ENCODE measurements around the gene HAPLN2. TPM values are rescaled to one million over a fixed set of nuclear protein-coding genes. Genes with fewer than 3 reads are reported as not detected.

The HAPLN2 gene
- total and polyA plus RNA-seq, 2 of the 8 experiments (the other 6 are each of a cell fraction or from before 2014, with no cell fraction given), result 0.19 to 0.51 TPM

GRCh38 chr1:156673387-156674121 lies 54.3 kb downstream of the HAPLN2 start (continued):
- no peak for TF ChIP-seq CHD7 (IDR thresholded peaks at IDR 0.05; ENCODE audit: insufficient replicate concordance, low read length)
- no peak for TF ChIP-seq EZH2 (IDR thresholded peaks at IDR 0.05; ENCODE audit: low read depth, low read length, severe bottlenecking)
- no peak for TF ChIP-seq SP2 (IDR thresholded peaks at IDR 0.05; ENCODE audit: low read length)
- TF ChIP-seq SAP30 (IDR thresholded peaks at IDR 0.05; ENCODE audit: insufficient read depth, insufficient replicate concordance, low read length), result peak; percentile 80
- 0 out of 2 replicates have a peak, but pooled peaks have one; percentile 50 for TF ChIP-seq RXRA (IDR thresholded peaks at IDR 0.05; ENCODE audit: insufficient read depth, low read depth, low read length)
- TF ChIP-seq NRF1 (IDR thresholded peaks at IDR 0.05; ENCODE audit: low read depth, low read length), result no peak
- TF ChIP-seq RBBP5 (IDR thresholded peaks at IDR 0.05; ENCODE audit: borderline replicate concordance, low read depth, low read length), result peak; percentile 63
- no peak for TF ChIP-seq CBX5 (IDR thresholded peaks at IDR 0.05; ENCODE audit: low read depth, low read length)
- no peak for TF ChIP-seq TAF7 (optimal IDR thresholded peaks at IDR 0.05; ENCODE audit: borderline replicate concordance, low read depth, low read length)
- peak in 1 of 2 experiments; percentile 87; a peak in 2 of 3 replicates for TF ChIP-seq POLR2A (IDR thresholded peaks at IDR 0.05; ENCODE audit: control extremely low read depth in 1 of 2, low read depth in 2 of 2, low read length in 2 of 2)

Measured in H1 (cell line).